NT2/D1 (cell line): ENCODE measurements around the gene MCM8.
A peak's percentile ranks its signal among the peaks of the same experiment; 100 is the strongest.

Experiments
- DNase-seq: peaks from one replicate; pipeline ENCODE4 v3.0.0-alpha.2; 2011; ENCODE audit warnings: low read depth, low spot score
- H3K27me3 ChIP-seq: 2 replicates; pipeline ENCODE4 v1.6.0; 2011; ENCODE audit warnings: mild to moderate bottlenecking; ENCODE audit not compliant: insufficient read length, insufficient read depth
- H3K36me3 ChIP-seq: 2 replicates; pipeline ENCODE4 v1.6.1; 2011; ENCODE audit warnings: mild to moderate bottlenecking, low read length, mixed read lengths; ENCODE audit not compliant: insufficient read depth, insufficient read length
- H3K4me1 ChIP-seq: 2 replicates; pipeline ENCODE4 v1.5.1; 2011; ENCODE audit not compliant: insufficient read depth, insufficient read length
- H3K4me3 ChIP-seq: 2 replicates; pipeline ENCODE4 v1.5.1; 2011; ENCODE audit warnings: low read depth; ENCODE audit not compliant: insufficient read length
- H3K9ac ChIP-seq: 2 replicates; pipeline ENCODE4 v1.6.0; 2011; ENCODE audit warnings: low read depth; ENCODE audit not compliant: insufficient read length
- H3K9me3 ChIP-seq: 2 replicates; pipeline ENCODE4 v1.5.1; 2011; ENCODE audit warnings: mild to moderate bottlenecking, low read length; ENCODE audit not compliant: insufficient read depth
- SUZ12 ChIP-seq: IDR thresholded peaks from 2 replicates; pipeline ENCODE4 v1.6.1; 2011; ENCODE audit not compliant: insufficient read length, insufficient read depth; ENCODE audit errors: extremely low read depth
- YY1 ChIP-seq: IDR thresholded peaks from 2 replicates; pipeline ENCODE4 v1.6.1; 2011; ENCODE audit not compliant: insufficient read length, insufficient read depth
- ZNF274 ChIP-seq: IDR thresholded peaks from 2 replicates; pipeline ENCODE4 v1.6.1; 2011; ENCODE audit warnings: mild to moderate bottlenecking, low read depth, low read length

MCM8 gene

GRCh38 chr20:6041808-6042265, 91.4 kb downstream of the MCM8 start:
- Histone ChIP-seq H3K27me3 (no peaks in the 10 kb centered on the region), H3K36me3 (peaks cover 43% of the 10 kb centered on the region), H3K4me3 (no peak overlapping the region), H3K4me1 (no peaks in the 10 kb centered on the region), H3K9ac (no peak overlapping the region), H3K9me3 (no peaks in the 10 kb centered on the region)
- DNase-seq = no peak
- TF ChIP-seq YY1 = no peak
- no peak for TF ChIP-seq ZNF274
- no peak for TF ChIP-seq SUZ12

GRCh38 chr20:6044115-6044514, 93.7 kb downstream of the MCM8 start:
- H3K27me3 ChIP-seq = no peaks in the 10 kb centered on the region
- TF ChIP-seq YY1 = no peak
- no peak for TF ChIP-seq ZNF274
- no peak for TF ChIP-seq SUZ12
- H3K4me1 ChIP-seq = no peaks in the 10 kb centered on the region
- DNase-seq = peak; percentile 25
- no peaks in the 10 kb centered on the region for H3K9me3 ChIP-seq
- H3K4me3 ChIP-seq = no peak overlapping the region
- H3K9ac ChIP-seq = no peak overlapping the region
- peaks cover 25% of the 10 kb centered on the region for H3K36me3 ChIP-seq

- Histone ChIP-seq H3K4me3 (no peak overlapping the region), H3K9me3 (no peaks in the 10 kb centered on the region), H3K4me1 (no peaks in the 10 kb centered on the region), H3K9ac (no peak overlapping the region), H3K36me3 (peaks cover 22% of the 10 kb centered on the region), H3K27me3 (peaks cover 10% of the 10 kb centered on the region)
- TF ChIP-seq YY1 = no peak
- no peak for TF ChIP-seq SUZ12
- no peak for TF ChIP-seq ZNF274
- DNase-seq = no peak
Observed at GRCh38 chr20:6045566-6045965, 95.1 kb downstream of the MCM8 start.

GRCh38 chr20:6046432-6046831, 96.0 kb downstream of the MCM8 start:
- H3K4me3 ChIP-seq = no peak overlapping the region

GRCh38 chr20:6048391-6048790, 97.9 kb downstream of the MCM8 start:
- Histone ChIP-seq H3K9me3 (no peaks in the 10 kb centered on the region), H3K9ac (no peak overlapping the region)
- TF ChIP-seq SUZ12 (no peak), ZNF274 (no peak), YY1 (no peak)

More at GRCh38 chr20:6046432-6046831, 96.0 kb downstream of the MCM8 start:
- no peaks in the 10 kb centered on the region for H3K9me3 ChIP-seq
- H3K36me3 ChIP-seq = peaks cover 13% of the 10 kb centered on the region
- H3K4me1 ChIP-seq = no peaks in the 10 kb centered on the region
- TF ChIP-seq SUZ12 = no peak
- TF ChIP-seq YY1 = no peak
- TF ChIP-seq ZNF274 = no peak
- DNase-seq = no peak
- H3K27me3 ChIP-seq = peaks cover 19% of the 10 kb centered on the region
- H3K9ac ChIP-seq = no peak overlapping the region

More at GRCh38 chr20:6048391-6048790, 97.9 kb downstream of the MCM8 start:
- H3K4me3 ChIP-seq = no peak overlapping the region
- H3K4me1 ChIP-seq = peaks cover 3% of the 10 kb centered on the region
- no peak for DNase-seq
- H3K36me3 ChIP-seq = peaks cover 4% of the 10 kb centered on the region
- H3K27me3 ChIP-seq = peaks cover 38% of the 10 kb centered on the region
